ENCODE measurements around the gene AVPR1A.

The AVPR1A gene

GRCh38 chr12:63095369-63095980 is 55.5 kb downstream of the AVPR1A start:
- no peaks in the 10 kb centered on the region for H3K36me3 ChIP-seq (ENCODE audit: insufficient read depth, low read length)
- no peak overlapping the region for H3K4me3 ChIP-seq (ENCODE audit: low read depth, low read length)
- H3K27ac ChIP-seq (ENCODE audit: low read depth, low read length): no peak overlapping the region
- H3K79me2 ChIP-seq (ENCODE audit: control insufficient read depth, insufficient read depth, low read length, unreplicated experiment): no peaks in the 10 kb centered on the region
- H3K4me1 ChIP-seq (ENCODE audit: control insufficient read depth, insufficient read depth, low read length, unreplicated experiment): no peaks in the 10 kb centered on the region
- peaks cover 85% of the 10 kb centered on the region for H3K27me3 ChIP-seq (ENCODE audit: insufficient read depth, low read length)
- no peak overlapping the region for H2AFZ ChIP-seq (ENCODE audit: low read length, unreplicated experiment)

- Histone ChIP-seq H3K79me2 (ENCODE audit: control insufficient read depth, insufficient read depth, low read length, unreplicated experiment) (no peaks in the 10 kb centered on the region), H3K27me3 (ENCODE audit: insufficient read depth, low read length) (peaks cover 97% of the 10 kb centered on the region), H3K36me3 (ENCODE audit: insufficient read depth, low read length) (no peaks in the 10 kb centered on the region), H3K4me3 (ENCODE audit: low read depth, low read length) (no peak overlapping the region), H2AFZ (ENCODE audit: low read length, unreplicated experiment) (no peak overlapping the region), H3K4me1 (ENCODE audit: control insufficient read depth, insufficient read depth, low read length, unreplicated experiment) (no peaks in the 10 kb centered on the region), H3K27ac (ENCODE audit: low read depth, low read length) (no peak overlapping the region)
Observed at GRCh38 chr12:63093711-63094110, 57.3 kb downstream of the AVPR1A start.

- Histone ChIP-seq H2AFZ (ENCODE audit: low read length, unreplicated experiment) (no peak overlapping the region), H3K27ac (ENCODE audit: low read depth, low read length) (no peak overlapping the region), H3K4me1 (ENCODE audit: control insufficient read depth, insufficient read depth, low read length, unreplicated experiment) (no peaks in the 10 kb centered on the region), H3K79me2 (ENCODE audit: control insufficient read depth, insufficient read depth, low read length, unreplicated experiment) (no peaks in the 10 kb centered on the region), H3K27me3 (ENCODE audit: insufficient read depth, low read length) (peaks cover 97% of the 10 kb centered on the region), H3K4me3 (ENCODE audit: low read depth, low read length) (no peak overlapping the region), H3K36me3 (ENCODE audit: insufficient read depth, low read length) (no peaks in the 10 kb centered on the region)
Observed at GRCh38 chr12:63093084-63093483, 57.9 kb downstream of the AVPR1A start.
